Measurements from ENCODE around the gene ST3GAL3.

GRCh38 chr1:43913666-43914360 is 206.5 kb downstream of the ST3GAL3 start:
- TF ChIP-seq YY1 (IDR thresholded peaks at IDR 0.05; ENCODE audit: low read depth) = no peak
- no peak for TF ChIP-seq REST (IDR thresholded peaks at IDR 0.05; ENCODE audit: low read depth, low read length)

Data from SK-N-SH (cell line).